PFSK-1 (cell line): ENCODE results near the gene RAX2.

ENCODE experiments used
- FOXP2 ChIP-seq: optimal IDR thresholded peaks from 2 replicates; pipeline ENCODE3; 2011; ENCODE audit warnings: borderline replicate concordance, control low read depth, inconsistent platforms; ENCODE audit not compliant: insufficient read depth; ENCODE audit errors: extremely low read length, extremely low read depth
- POLR2AphosphoS5 ChIP-seq: IDR thresholded peaks from 2 replicates; pipeline ENCODE4 v1.6.1; 2012; ENCODE audit warnings: low read depth, mild to moderate bottlenecking, control low read depth, low read length, moderate library complexity
- SIN3A ChIP-seq: IDR thresholded peaks from 2 replicates; pipeline ENCODE4 v1.6.1; 2012; ENCODE audit warnings: mild to moderate bottlenecking, low read length, moderate library complexity, borderline replicate concordance; ENCODE audit not compliant: insufficient read depth
- TAF1 ChIP-seq: IDR thresholded peaks from 2 replicates; pipeline ENCODE4 v1.6.1; 2012; ENCODE audit warnings: low read length, control low read depth, borderline replicate concordance; ENCODE audit not compliant: insufficient read depth
- TF ChIP-seq, protein P1 (sequence below), 2 experiments: IDR thresholded peaks; 2 replicates each; pipeline versions ENCODE4 v1.6.1 to v1.8.0; 2011 to 2012; ENCODE audit warnings: low read depth in 2 of 2, low read length in 2 of 2, control low read depth in 1 of 2, inconsistent platforms in 1 of 2, mild to moderate bottlenecking in 1 of 2, moderate library complexity in 1 of 2; ENCODE audit not compliant: insufficient read depth in 1 of 2

RAX2 gene

GRCh38 chr19:3746371-3747056 lies 25.5 kb downstream of the RAX2 start:
- TF ChIP-seq, protein P1, sequence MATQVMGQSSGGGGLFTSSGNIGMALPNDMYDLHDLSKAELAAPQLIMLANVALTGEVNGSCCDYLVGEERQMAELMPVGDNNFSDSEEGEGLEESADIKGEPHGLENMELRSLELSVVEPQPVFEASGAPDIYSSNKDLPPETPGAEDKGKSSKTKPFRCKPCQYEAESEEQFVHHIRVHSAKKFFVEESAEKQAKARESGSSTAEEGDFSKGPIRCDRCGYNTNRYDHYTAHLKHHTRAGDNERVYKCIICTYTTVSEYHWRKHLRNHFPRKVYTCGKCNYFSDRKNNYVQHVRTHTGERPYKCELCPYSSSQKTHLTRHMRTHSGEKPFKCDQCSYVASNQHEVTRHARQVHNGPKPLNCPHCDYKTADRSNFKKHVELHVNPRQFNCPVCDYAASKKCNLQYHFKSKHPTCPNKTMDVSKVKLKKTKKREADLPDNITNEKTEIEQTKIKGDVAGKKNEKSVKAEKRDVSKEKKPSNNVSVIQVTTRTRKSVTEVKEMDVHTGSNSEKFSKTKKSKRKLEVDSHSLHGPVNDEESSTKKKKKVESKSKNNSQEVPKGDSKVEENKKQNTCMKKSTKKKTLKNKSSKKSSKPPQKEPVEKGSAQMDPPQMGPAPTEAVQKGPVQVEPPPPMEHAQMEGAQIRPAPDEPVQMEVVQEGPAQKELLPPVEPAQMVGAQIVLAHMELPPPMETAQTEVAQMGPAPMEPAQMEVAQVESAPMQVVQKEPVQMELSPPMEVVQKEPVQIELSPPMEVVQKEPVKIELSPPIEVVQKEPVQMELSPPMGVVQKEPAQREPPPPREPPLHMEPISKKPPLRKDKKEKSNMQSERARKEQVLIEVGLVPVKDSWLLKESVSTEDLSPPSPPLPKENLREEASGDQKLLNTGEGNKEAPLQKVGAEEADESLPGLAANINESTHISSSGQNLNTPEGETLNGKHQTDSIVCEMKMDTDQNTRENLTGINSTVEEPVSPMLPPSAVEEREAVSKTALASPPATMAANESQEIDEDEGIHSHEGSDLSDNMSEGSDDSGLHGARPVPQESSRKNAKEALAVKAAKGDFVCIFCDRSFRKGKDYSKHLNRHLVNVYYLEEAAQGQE (IDR thresholded peaks at IDR 0.05; ENCODE audit: insufficient read depth in 1 of 2, low read depth in 2 of 2, low read length in 2 of 2): no peak
- TF ChIP-seq SIN3A (no peak), POLR2AphosphoS5 (no peak), FOXP2 (no peak), TAF1 (no peak)

DNA sequence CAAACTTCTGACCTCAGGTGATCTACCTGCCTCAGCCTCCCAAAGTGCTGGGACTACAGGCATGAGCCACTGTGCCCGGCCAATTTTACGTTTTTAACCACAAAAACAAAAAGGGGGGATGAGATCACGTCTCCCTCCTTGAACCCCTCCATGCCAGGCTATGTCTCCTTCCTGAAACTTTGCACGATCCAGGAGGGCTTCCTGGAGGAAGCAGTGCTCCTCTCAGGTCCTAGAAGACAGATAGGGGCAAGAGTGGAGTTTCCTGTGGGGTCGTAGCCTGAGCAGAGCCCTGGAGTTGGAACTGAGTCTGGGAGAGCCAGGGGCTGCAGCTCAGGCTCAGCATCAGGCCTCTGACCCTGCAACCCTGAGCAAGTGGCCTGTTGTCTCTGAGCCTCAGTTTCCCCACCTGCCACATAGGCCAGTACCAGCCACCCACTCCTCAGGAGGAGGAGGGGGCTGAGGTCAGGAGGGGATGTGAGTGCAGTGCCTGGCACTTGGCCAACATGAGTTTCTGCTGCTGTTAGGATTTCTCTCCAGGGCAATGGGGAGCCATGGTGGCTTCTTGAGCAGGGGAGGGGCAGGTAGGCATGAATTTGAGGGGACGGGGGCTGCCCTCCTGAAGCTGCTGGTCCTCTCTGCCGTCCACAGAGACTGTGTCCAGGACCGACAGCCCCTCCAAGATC lies 26.5 kb downstream of the RAX2 start:
- no peak for TF ChIP-seq POLR2AphosphoS5
- TF ChIP-seq SIN3A: no peak
- TF ChIP-seq TAF1: no peak
- TF ChIP-seq FOXP2: no peak
- TF ChIP-seq, protein P1 (IDR thresholded peaks at IDR 0.05; ENCODE audit: insufficient read depth in 1 of 2, low read depth in 2 of 2, low read length in 2 of 2): no peak

- no peak for TF ChIP-seq SIN3A
- TF ChIP-seq, protein P1 (IDR thresholded peaks at IDR 0.05; ENCODE audit: insufficient read depth in 1 of 2, low read depth in 2 of 2, low read length in 2 of 2): no peak
- no peak for TF ChIP-seq TAF1
- no peak for TF ChIP-seq POLR2AphosphoS5
- TF ChIP-seq FOXP2: no peak
Measured at GRCh38 chr19:3743486-3743885, 28.5 kb downstream of the RAX2 start.

- TF ChIP-seq SIN3A: no peak
- TF ChIP-seq, protein P1 (IDR thresholded peaks at IDR 0.05; ENCODE audit: insufficient read depth in 1 of 2, low read depth in 2 of 2, low read length in 2 of 2): no peak
- TF ChIP-seq POLR2AphosphoS5: no peak
- no peak for TF ChIP-seq FOXP2
- no peak for TF ChIP-seq TAF1
Measured at GRCh38 chr19:3740431-3740830, 31.6 kb downstream of the RAX2 start.
